Vagina (tissue), 2 donors: ENCODE data around the gene ATPAF1. TPM values are rescaled to one million over a fixed set of nuclear protein-coding genes. Genes with fewer than 3 reads are reported as not detected.
"Not testable (repeated sequence)": the region's sequence is repeated elsewhere in the genome, so short reads cannot be mapped to it uniquely, and the experiment has no call there.

Experiments used
- DNase-seq, 2 donors: peaks; one replicate each; pipeline ENCODE4 v3.0.0-alpha.2; 2017; ENCODE audit errors: extremely low spot score in 2 of 2
- H3K27ac ChIP-seq: fragments of 200-600 bp; sonication (generic); one replicate; pipeline ENCODE4 v1.5.1; 2019
- H3K27me3 ChIP-seq: fragments of 200-600 bp; sonication (generic); one replicate; pipeline ENCODE4 v1.5.1; 2019
- H3K36me3 ChIP-seq, 2 donors: fragments of 200-600 bp; sonication (generic); one replicate each; pipeline ENCODE4 v1.5.1; 2017 to 2019
- H3K4me1 ChIP-seq: fragments of 200-600 bp; sonication (generic); one replicate; pipeline ENCODE4 v1.5.1; 2019
- H3K4me3 ChIP-seq, 2 donors: fragments of 200-600 bp; sonication (generic); 1 replicate in 1 of 2; 2 replicates in 1 of 2; pipeline ENCODE4 v1.5.1; 2016 to 2019
- H3K9me3 ChIP-seq: fragments of 200-600 bp; sonication (generic); one replicate; pipeline ENCODE4 v1.5.1; 2019
- CTCF ChIP-seq, 3 experiments: fragments of 450-650 bp in 2 of 3; fragments of 200-600 bp in 1 of 3; sonication (generic) in 1 of 3; IDR thresholded peaks; one replicate each; pipeline ENCODE4 v1.5.1; 2017 to 2019; ENCODE audit warnings: antibody characterized with exemption in 3 of 3, mild to moderate bottlenecking in 2 of 3, moderate library complexity in 2 of 3
- POLR2A ChIP-seq, 2 donors: fragments of 450-650 bp; IDR thresholded peaks; one replicate each; pipeline ENCODE4 v1.6.1; 2017; ENCODE audit warnings: antibody characterized with exemption in 2 of 2, mild to moderate bottlenecking in 2 of 2, moderate library complexity in 2 of 2
- POLR2AphosphoS5 ChIP-seq, 2 donors: sonication (generic); formaldehyde crosslinking; IDR thresholded peaks; one replicate each; pipeline ENCODE4 v1.9.0; 2017; ENCODE audit warnings: antibody characterized with exemption in 2 of 2, mild to moderate bottlenecking in 2 of 2, low read depth in 1 of 2; ENCODE audit not compliant: insufficient read depth in 1 of 2
- intact Hi-C: fragments of 100-400 bp; cut with DNase I; formaldehyde crosslinking; loops from one replicate; pipeline ENCODE4 v1.15.1; 2023
- total RNA-seq: library from RNA; depleted of rRNA; stranded (reverse); fragments of >200 nt; gene quantifications from one replicate; pipeline ENCODE4 v1.2.3, GENCODE V29; 2016

The ATPAF1 gene
- total RNA-seq, 1 donor from 2014 or later, result 37.1 TPM

DNA sequence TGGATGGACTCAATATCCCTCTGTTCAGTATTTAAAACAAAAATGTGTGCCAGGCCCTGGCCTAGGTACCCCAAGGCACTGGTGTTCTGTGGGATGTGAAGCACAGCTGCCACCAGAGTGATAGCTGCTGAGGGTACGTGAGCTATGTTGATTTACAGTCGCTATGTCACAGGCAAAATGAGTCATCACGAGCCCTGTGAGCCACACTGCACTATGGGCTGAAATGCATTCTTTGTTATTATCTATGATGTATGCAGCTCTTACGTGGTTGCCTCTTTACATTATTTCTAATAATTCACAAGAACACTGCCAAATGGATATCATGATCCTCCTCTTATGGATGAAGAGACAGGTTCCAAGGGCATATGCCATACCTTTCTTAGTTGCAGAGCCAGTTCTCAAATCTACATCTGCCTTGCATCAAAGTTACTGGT lies 5.6 kb upstream of the ATPAF1 start:
- H3K27me3 ChIP-seq, result no peaks in the 10 kb centered on the region
- no peaks in the 10 kb centered on the region for H3K9me3 ChIP-seq
- H3K36me3 ChIP-seq, result peaks cover 0 to 28% of the 10 kb centered on the region in 2 donors
- H3K4me3 ChIP-seq, result no peak overlapping the region
- peaks cover 4% of the 10 kb centered on the region for H3K4me1 ChIP-seq
- H3K27ac ChIP-seq, result no peak overlapping the region
- TF ChIP-seq POLR2A (IDR thresholded peaks at IDR 0.05) (no peak), CTCF (IDR thresholded peaks at IDR 0.05) (no peak), POLR2AphosphoS5 (IDR thresholded peaks at IDR 0.05; ENCODE audit: insufficient read depth in 1 of 2, low read depth in 1 of 2) (no peak)
- no peak for DNase-seq
- intact Hi-C loops, result no loop called here

- TF ChIP-seq POLR2AphosphoS5 (IDR thresholded peaks at IDR 0.05; ENCODE audit: insufficient read depth in 1 of 2, low read depth in 1 of 2), result no peak
- TF ChIP-seq CTCF (IDR thresholded peaks at IDR 0.05), result no peak
- TF ChIP-seq POLR2A (IDR thresholded peaks at IDR 0.05), result no peak
- intact Hi-C loops, result no loop called here
- Histone ChIP-seq H3K4me1 (peaks cover 7% of the 10 kb centered on the region), H3K36me3 (peaks cover 0 to 20% of the 10 kb centered on the region in 2 donors), H3K27ac (no peak overlapping the region), H3K27me3 (no peaks in the 10 kb centered on the region), H3K4me3 (no peak overlapping the region), H3K9me3 (no peaks in the 10 kb centered on the region)
- DNase-seq, result no peak
Measured at GRCh38 chr1:46672696-46673095, 4.5 kb upstream of the ATPAF1 start.

DNA sequence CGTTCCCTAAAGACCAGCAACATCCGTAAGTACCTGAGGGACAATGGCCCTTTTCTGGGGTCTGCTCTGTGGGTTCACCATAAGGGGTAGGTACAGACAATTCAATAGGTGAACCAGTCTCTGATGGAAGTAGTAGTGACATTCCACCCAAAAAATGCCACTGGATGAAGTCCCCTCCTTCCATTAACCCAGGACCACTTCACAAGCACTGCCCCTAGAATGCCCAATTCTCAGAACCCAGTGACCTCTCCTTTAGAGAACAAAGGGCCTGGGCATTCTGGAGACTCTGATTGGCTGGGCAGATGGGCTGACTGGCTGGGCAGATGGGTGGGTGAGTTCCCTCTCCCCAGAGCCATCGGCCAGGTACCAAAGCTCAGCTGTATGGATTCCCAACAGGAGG lies 3.4 kb upstream of the ATPAF1 start, which contains the start of gene TEX38:
TSS of gene TEX38 (plus strand) at position 301 of the 400 bp plus-strand sequence. CDS start at position 382, 81 bp downstream.
- H3K4me1 ChIP-seq, result peaks cover 19% of the 10 kb centered on the region
- DNase-seq, result no peak
- no peaks in the 10 kb centered on the region for H3K9me3 ChIP-seq
- TF ChIP-seq POLR2AphosphoS5 (IDR thresholded peaks at IDR 0.05; ENCODE audit: insufficient read depth in 1 of 2, low read depth in 1 of 2) (no peak), POLR2A (IDR thresholded peaks at IDR 0.05) (no peak), CTCF (IDR thresholded peaks at IDR 0.05) (no peak)
- peaks cover 0 to 10% of the 10 kb centered on the region in 2 donors for H3K36me3 ChIP-seq
- intact Hi-C loops, result no loop called here
- H3K4me3 ChIP-seq, result no peak within 1 kb of the TSS
- no peak within 1 kb of the TSS for H3K27ac ChIP-seq
- H3K27me3 ChIP-seq, result no peaks in the 10 kb centered on the region

GRCh38 chr1:46670134-46670533 lies 2.0 kb upstream of the ATPAF1 start:
- H3K27me3 ChIP-seq, result no peaks in the 10 kb centered on the region
- H3K27ac ChIP-seq, result no peak overlapping the region
- H3K4me3 ChIP-seq, result no peak overlapping the region
- intact Hi-C loops, result no loop called here
- peaks cover 0 to 8% of the 10 kb centered on the region in 2 donors for H3K36me3 ChIP-seq
- peaks cover 29% of the 10 kb centered on the region for H3K4me1 ChIP-seq
- TF ChIP-seq POLR2A (IDR thresholded peaks at IDR 0.05) (no peak), POLR2AphosphoS5 (IDR thresholded peaks at IDR 0.05; ENCODE audit: insufficient read depth in 1 of 2, low read depth in 1 of 2) (no peak), CTCF (IDR thresholded peaks at IDR 0.05) (no peak)
- H3K9me3 ChIP-seq, result no peaks in the 10 kb centered on the region
- no peak for DNase-seq

GRCh38 chr1:46665983-46666382 lies 2.2 kb downstream of the ATPAF1 start:
- no peak for TF ChIP-seq POLR2A (IDR thresholded peaks at IDR 0.05)
- no peak for TF ChIP-seq CTCF (IDR thresholded peaks at IDR 0.05)
- no peak for TF ChIP-seq POLR2AphosphoS5 (IDR thresholded peaks at IDR 0.05; ENCODE audit: insufficient read depth in 1 of 2, low read depth in 1 of 2)

GRCh38 chr1:46662919-46663318 lies 5.2 kb downstream of the ATPAF1 start:
- Histone ChIP-seq H3K4me1 (peaks cover 22% of the 10 kb centered on the region), H3K36me3 (peaks cover 0 to 28% of the 10 kb centered on the region in 2 donors)
- DNase-seq, H3K27ac ChIP-seq, H3K4me3 ChIP-seq, H3K27me3 ChIP-seq, H3K9me3 ChIP-seq, intact Hi-C loops: not testable (repeated sequence)

More at GRCh38 chr1:46665983-46666382, 2.2 kb downstream of the ATPAF1 start:
- intact Hi-C loops, result loop anchor here (5.0 kb wide), 1 partner anchor 49 kb away; the partner anchor contains the start of gene MOB3C
- Histone ChIP-seq H3K9me3 (no peaks in the 10 kb centered on the region), H3K27ac (no peak overlapping the region), H3K27me3 (no peaks in the 10 kb centered on the region), H3K36me3 (peaks cover 0 to 17% of the 10 kb centered on the region in 2 donors), H3K4me1 (peaks cover 29% of the 10 kb centered on the region), H3K4me3 (no peak overlapping the region)
- DNase-seq, result no peak

DNA sequence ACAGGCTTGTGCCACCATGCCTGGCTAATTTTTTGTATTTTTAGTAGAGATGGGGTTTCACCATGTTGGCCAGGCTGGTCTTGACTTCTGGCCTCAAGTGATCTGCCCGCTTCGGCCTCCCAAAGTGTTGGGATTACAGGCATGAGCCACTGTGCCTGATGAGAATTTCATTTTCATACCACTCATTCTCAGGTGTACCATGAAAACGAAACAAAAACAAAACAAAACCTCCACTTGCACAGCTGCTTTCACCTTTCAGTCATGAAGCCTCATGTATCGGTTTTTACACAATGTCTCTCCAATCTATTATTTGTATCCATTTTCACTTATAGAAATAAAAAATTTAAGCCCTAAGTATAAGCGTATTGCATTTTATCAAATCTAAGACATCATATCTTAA lies 8.0 kb downstream of the ATPAF1 start:
- intact Hi-C loops, DNase-seq: not testable (repeated sequence)
- H3K36me3 ChIP-seq, result peaks cover 0 to 52% of the 10 kb centered on the region in 2 donors

More for the DNA sequence above, 8.0 kb downstream of the ATPAF1 start:
- H3K4me3 ChIP-seq, H3K27ac ChIP-seq, H3K4me1 ChIP-seq, H3K9me3 ChIP-seq, H3K27me3 ChIP-seq: not testable (repeated sequence)
